IMR-90 (cell line): ENCODE data around the gene NXF1. TPM values are rescaled to one million over a fixed set of nuclear protein-coding genes. Genes with fewer than 3 reads are reported as not detected.
A peak's percentile ranks its signal among the peaks of the same experiment; 100 is the strongest.

Source experiments
- ATAC-seq: fragments of 200-7000 bp; cut with Tn5 transposase; 2 replicates; pipeline ENCODE4 v1.9.1; 2020; ENCODE audit warnings: low read depth, mild to moderate bottlenecking, moderate library complexity
- BruUV-seq: library from RNA; stranded (reverse); fragments of 400-500 nt; replicated peaks from 2 replicates; lab custom pipeline; 2021; lab: Mats Ljungman, UMichigan
- CTCF ChIA-PET: fragments of 300-600 bp; formaldehyde crosslinking; extraction: SDS; loops from one replicate; lab custom pipeline; 2021; ENCODE audit warnings: antibody characterized with exemption; lab: Yijun Ruan, JAX
- POLR2A ChIA-PET: fragments of 300-600 bp; sonication (Branson Sonifier 250); formaldehyde crosslinking; loops from one replicate; lab custom pipeline; 2022; ENCODE audit warnings: antibody characterized with exemption; ENCODE audit not compliant: unreplicated experiment; lab: Charles Lee
- DNase-seq: peaks from one replicate; pipeline ENCODE4 v3.0.0; 2013
- H2AFZ ChIP-seq: replicated peaks from 2 replicates; pipeline ENCODE3; 2013; ENCODE audit warnings: low read length, mild to moderate bottlenecking; ENCODE audit not compliant: poor library complexity
- H2AK5ac ChIP-seq: 2 replicates; pipeline ENCODE4 v1.6.1; 2013; ENCODE audit warnings: low read depth, low read length, inconsistent platforms
- H2AK9ac ChIP-seq: replicated peaks from 2 replicates; pipeline ENCODE3; 2013; ENCODE audit warnings: mild to moderate bottlenecking, low read depth, low read length, moderate library complexity; ENCODE audit not compliant: poor library complexity
- H2BK120ac ChIP-seq: 2 replicates; pipeline ENCODE4 v1.6.1; 2013; ENCODE audit warnings: low read depth, low read length, inconsistent platforms
- H2BK15ac ChIP-seq: 3 replicates; pipeline ENCODE4 v1.6.1; 2013; ENCODE audit warnings: low read depth, low read length, inconsistent platforms
- H2BK20ac ChIP-seq: 2 replicates; pipeline ENCODE4 v1.6.1; 2013; ENCODE audit warnings: low read depth, mild to moderate bottlenecking, inconsistent platforms, low read length, moderate library complexity
- H2BK5ac ChIP-seq: 2 replicates; pipeline ENCODE4 v1.6.1; 2013; ENCODE audit warnings: mild to moderate bottlenecking, low read depth, low read length, inconsistent platforms; ENCODE audit not compliant: poor library complexity, severe bottlenecking
- H3K14ac ChIP-seq: replicated peaks from 2 replicates; pipeline ENCODE4 v1.6.1; 2013; ENCODE audit warnings: low read depth, low read length, inconsistent platforms
- H3K18ac ChIP-seq: 2 replicates; pipeline ENCODE4 v1.6.1; 2013; ENCODE audit warnings: low read depth, low read length, control low read depth
- H3K23ac ChIP-seq: 2 replicates; pipeline ENCODE4 v1.6.1; 2013; ENCODE audit warnings: low read depth, low read length, inconsistent platforms
- H3K27ac ChIP-seq: 2 replicates; pipeline ENCODE4 v1.5.1; 2013; ENCODE audit warnings: mild to moderate bottlenecking, control low read depth, low read length; ENCODE audit not compliant: insufficient read depth
- H3K27me3 ChIP-seq: 2 replicates; pipeline ENCODE4 v1.6.1; 2013; ENCODE audit warnings: low read length; ENCODE audit not compliant: control insufficient read depth, insufficient read depth
- H3K36me3 ChIP-seq: 2 replicates; pipeline ENCODE4 v1.6.1; 2013; ENCODE audit warnings: low read length, mixed read lengths; ENCODE audit not compliant: control insufficient read depth, insufficient read depth
- H3K4ac ChIP-seq: 2 replicates; pipeline ENCODE4 v1.6.1; 2013; ENCODE audit warnings: low read depth, low read length, inconsistent platforms
- H3K4me1 ChIP-seq: 2 replicates; pipeline ENCODE4 v1.6.1; 2013; ENCODE audit warnings: low read length, mixed read lengths; ENCODE audit not compliant: control insufficient read depth, insufficient read depth
- H3K4me2 ChIP-seq: 2 replicates; pipeline ENCODE4 v1.6.1; 2013; ENCODE audit warnings: low read depth, mild to moderate bottlenecking, control low read depth, low read length, moderate library complexity
- H3K4me3 ChIP-seq: 2 replicates; pipeline ENCODE4 v1.5.1; 2013; ENCODE audit warnings: low read depth, mild to moderate bottlenecking, control low read depth, low read length, moderate library complexity; ENCODE audit not compliant: insufficient read depth
- H3K56ac ChIP-seq: 2 replicates; pipeline ENCODE4 v1.6.1; 2013; ENCODE audit warnings: low read length, inconsistent platforms; ENCODE audit not compliant: insufficient read depth; ENCODE audit errors: extremely low read depth
- H3K79me1 ChIP-seq, 2 experiments: 2 replicates each; pipeline ENCODE4 v1.6.1; 2013; ENCODE audit warnings: low read length in 2 of 2, inconsistent platforms in 1 of 2, low read depth in 1 of 2
- H3K9ac ChIP-seq: 2 replicates; pipeline ENCODE4 v1.6.1; 2013; ENCODE audit warnings: low read depth, low read length, control low read depth
- H3K9me1 ChIP-seq: 2 replicates; pipeline ENCODE4 v1.6.1; 2013; ENCODE audit warnings: low read length, inconsistent platforms; ENCODE audit not compliant: insufficient read depth
- H3K9me3 ChIP-seq: 2 replicates; pipeline ENCODE4 v1.6.1; 2013; ENCODE audit warnings: low read length; ENCODE audit not compliant: control insufficient read depth, insufficient read depth
- H4K20me1 ChIP-seq: 2 replicates; pipeline ENCODE4 v1.6.1; 2013; ENCODE audit warnings: low read length, inconsistent platforms; ENCODE audit not compliant: insufficient read depth
- H4K5ac ChIP-seq: 2 replicates; pipeline ENCODE4 v1.6.1; 2013; ENCODE audit warnings: mild to moderate bottlenecking, low read depth, low read length, control low read depth
- H4K8ac ChIP-seq, 2 experiments: 2 replicates each; pipeline ENCODE4 v1.6.1; 2013; ENCODE audit warnings: low read depth in 2 of 2, low read length in 2 of 2, control low read depth in 1 of 2, inconsistent platforms in 1 of 2
- H4K91ac ChIP-seq: 2 replicates; pipeline ENCODE4 v1.6.1; 2013; ENCODE audit warnings: low read depth, low read length, inconsistent platforms; ENCODE audit not compliant: insufficient read depth
- MAFK ChIP-seq: IDR thresholded peaks from 2 replicates; pipeline ENCODE4 v1.6.1; 2012; ENCODE audit warnings: low read depth, low read length, improper control_type of control experiment
- MAZ ChIP-seq: IDR thresholded peaks from 2 replicates; pipeline ENCODE4 v1.6.1; 2012; ENCODE audit warnings: low read depth, mild to moderate bottlenecking, low read length, improper control_type of control experiment, moderate library complexity, borderline replicate concordance
- NFE2L2 ChIP-seq: fragments of 150-350 bp; IDR thresholded peaks from 2 replicates; pipeline ENCODE4 v1.6.1; 2016; ENCODE audit warnings: low read depth, mild to moderate bottlenecking, low read length
- RAD21 ChIP-seq: IDR thresholded peaks from 2 replicates; pipeline ENCODE4 v1.6.1; 2012; ENCODE audit warnings: low read length, improper control_type of control experiment
- RCOR1 ChIP-seq: IDR thresholded peaks from 2 replicates; pipeline ENCODE4 v1.6.1; 2012; ENCODE audit warnings: mild to moderate bottlenecking, low read length, improper control_type of control experiment; ENCODE audit not compliant: insufficient replicate concordance
- WGBS, 2 experiments: methylation state at CpG; one replicate each; pipeline versions ENCODE4 v1.1.5 to v1.1.7; 2013; ENCODE audit warnings: missing lambda C conversion rate in 2 of 2; ENCODE audit not compliant: insufficient read length in 1 of 2; ENCODE audit errors: extremely low coverage in 2 of 2; 5-methylcytosine and 5-hydroxymethylcytosine counted together
- dilution Hi-C: fragments of 300-500 bp; cut with HindIII; formaldehyde crosslinking; loops from one replicate; pipeline ENCODE4 v1.14.3; 2018; ENCODE audit warnings: low sequenced_read_pairs; ENCODE audit not compliant: unreplicated experiment
- in situ Hi-C: fragments of 300-500 bp; cut with MboI; formaldehyde crosslinking; loops from 3 replicates; pipeline ENCODE4 v1.14.3; 2019; ENCODE audit warnings: low sequenced_read_pairs, inconsistent platforms, mixed read lengths
- intact Hi-C: fragments of 100-400 bp; cut with micrococcal nuclease; formaldehyde crosslinking; loops from 2 replicates; pipeline ENCODE4 v1.10.0; 2022
- polyA plus RNA-seq, 3 experiments: library from polyadenylated mRNA; depleted of rRNA; stranded (reverse); fragments of >200 nt; gene quantifications; 2 replicates each; pipeline ENCODE4 v1.2.3, GENCODE V29; 2012; ENCODE audit warnings: low replicate concordance in 1 of 3
- total RNA-seq: library from RNA; depleted of rRNA; stranded (reverse); fragments of >200 nt; gene quantifications from 2 replicates; pipeline ENCODE4 v1.2.3, GENCODE V29; 2012
- TF ChIP-seq, protein P1 (sequence below): fragments of 150-350 bp; IDR thresholded peaks from 2 replicates; pipeline ENCODE4 v1.6.1; 2016; ENCODE audit warnings: low read depth, mild to moderate bottlenecking, low read length, moderate library complexity, borderline replicate concordance
- TF ChIP-seq, protein P2 (sequence below): fragments of 150-350 bp; IDR thresholded peaks from 2 replicates; pipeline ENCODE4 v1.6.1; 2017; ENCODE audit warnings: mild to moderate bottlenecking, antibody characterized with exemption, low read length, low read depth

The NXF1 gene
- total and polyA plus RNA-seq, 2 of the 4 experiments (the other 2 are of a cell fraction) = 26.3 to 97.4 TPM

DNA sequence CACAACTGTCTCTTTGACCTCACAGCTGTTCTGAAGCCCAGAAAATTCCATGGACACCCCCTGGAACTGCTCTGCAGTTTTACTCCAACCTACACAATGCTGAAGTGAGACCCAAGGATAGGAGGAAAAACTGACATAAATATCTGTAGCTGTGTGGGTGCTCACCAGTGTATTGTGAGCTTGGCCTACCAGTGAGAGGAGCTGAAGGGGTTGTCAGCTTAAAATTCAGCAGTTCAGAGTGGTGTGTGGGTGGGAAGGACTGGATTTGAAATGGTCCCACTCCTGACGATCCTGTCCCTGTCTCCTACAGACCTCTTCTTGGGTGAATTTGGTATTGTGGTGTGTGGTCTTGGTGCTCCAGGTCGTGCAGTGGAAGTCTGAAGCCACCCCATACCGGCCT, 15.7 kb downstream of the NXF1 start:
- no peaks in the 10 kb centered on the region for H3K9me1 ChIP-seq
- TF ChIP-seq NFE2L2 (no peak), MAZ (no peak), MAFK (no peak), RCOR1 (no peak), RAD21 (no peak)
- TF ChIP-seq, protein P1, sequence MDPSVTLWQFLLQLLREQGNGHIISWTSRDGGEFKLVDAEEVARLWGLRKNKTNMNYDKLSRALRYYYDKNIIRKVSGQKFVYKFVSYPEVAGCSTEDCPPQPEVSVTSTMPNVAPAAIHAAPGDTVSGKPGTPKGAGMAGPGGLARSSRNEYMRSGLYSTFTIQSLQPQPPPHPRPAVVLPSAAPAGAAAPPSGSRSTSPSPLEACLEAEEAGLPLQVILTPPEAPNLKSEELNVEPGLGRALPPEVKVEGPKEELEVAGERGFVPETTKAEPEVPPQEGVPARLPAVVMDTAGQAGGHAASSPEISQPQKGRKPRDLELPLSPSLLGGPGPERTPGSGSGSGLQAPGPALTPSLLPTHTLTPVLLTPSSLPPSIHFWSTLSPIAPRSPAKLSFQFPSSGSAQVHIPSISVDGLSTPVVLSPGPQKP = no peak
- TF ChIP-seq, protein P2, sequence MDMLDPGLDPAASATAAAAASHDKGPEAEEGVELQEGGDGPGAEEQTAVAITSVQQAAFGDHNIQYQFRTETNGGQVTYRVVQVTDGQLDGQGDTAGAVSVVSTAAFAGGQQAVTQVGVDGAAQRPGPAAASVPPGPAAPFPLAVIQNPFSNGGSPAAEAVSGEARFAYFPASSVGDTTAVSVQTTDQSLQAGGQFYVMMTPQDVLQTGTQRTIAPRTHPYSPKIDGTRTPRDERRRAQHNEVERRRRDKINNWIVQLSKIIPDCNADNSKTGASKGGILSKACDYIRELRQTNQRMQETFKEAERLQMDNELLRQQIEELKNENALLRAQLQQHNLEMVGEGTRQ = no peak
- CTCF ChIA-PET = no interaction called here
- H2BK15ac ChIP-seq = no peak overlapping the region
- no peak overlapping the region for H4K5ac ChIP-seq
- TSS peak; percentile 44 for BruUV-seq
- H2BK20ac ChIP-seq = no peak overlapping the region
- POLR2A ChIA-PET = interaction anchor here (0.9 kb wide), 1 partner anchor 53 kb away, joined by 3 read pairs; no protein-coding TSS in a partner anchor
- H2AK5ac ChIP-seq = no peak overlapping the region
- intact Hi-C loops (loop anchor here (5.0 kb wide), 1 partner anchor 93 kb away; the partner anchor contains the start of gene SLC3A2), in situ Hi-C loops (no loop called here), dilution Hi-C loops (no loop called here)
- no peak overlapping the region for H2BK5ac ChIP-seq
- WGBS, 2 experiments = no CpG with 5 or more reads among the region's 3 CpGs
- H2AFZ ChIP-seq = no peak overlapping the region
- 0 out of 4 replicates have a peak overlapping the region, but pooled peaks of 1 of the 2 experiments have one; percentile 3 for H4K8ac ChIP-seq
- no peaks in the 10 kb centered on the region for H3K27me3 ChIP-seq
- H3K4ac ChIP-seq = no peak overlapping the region
- 0 out of 2 replicates have a peak overlapping the region, but pooled peaks have one; percentile 15 for H3K23ac ChIP-seq
- H3K79me1 ChIP-seq = peaks cover 15 to 41% of the 10 kb centered on the region in 2 experiments
- H2AK9ac ChIP-seq = peak overlapping the region; percentile 40
- H3K56ac ChIP-seq = no peak overlapping the region
- H3K18ac ChIP-seq = no peak overlapping the region
- H3K4me1 ChIP-seq = peaks cover 14% of the 10 kb centered on the region
- H3K4me2 ChIP-seq = no peak overlapping the region
- H4K20me1 ChIP-seq = peaks cover 12% of the 10 kb centered on the region
- H3K4me3 ChIP-seq = no peak overlapping the region
- DNase-seq = no peak
- no peak overlapping the region for H3K9ac ChIP-seq
- H3K14ac ChIP-seq = no peak overlapping the region
- no peaks in the 10 kb centered on the region for H3K9me3 ChIP-seq
- no peak overlapping the region for H4K91ac ChIP-seq
- H3K27ac ChIP-seq = no peak overlapping the region
- peaks cover 32% of the 10 kb centered on the region for H3K36me3 ChIP-seq
- no peak for ATAC-seq
- H2BK120ac ChIP-seq = no peak overlapping the region
